Stimulated activated CD4-positive, alpha-beta T cell treated with anti-CD3 and anti-CD28 coated beads, Interleukin-15, amount 100 ng/mL, for 1 hour (primary cell): ENCODE measurements around the gene MGAT4A.
"Not testable (repeated sequence)": the region's sequence is repeated elsewhere in the genome, so short reads cannot be mapped to it uniquely, and the experiment has no call there.

ENCODE experiments used
- DNase-seq, 2 donors: peaks; one replicate each; pipeline ENCODE4 v3.0.0-alpha.2; 2020; ENCODE audit warnings: low read depth in 1 of 2, low spot score in 1 of 2

MGAT4A gene

GRCh38 chr2:98759827-98760625 is 29.1 kb upstream of the MGAT4A start:
- no peak for DNase-seq

GRCh38 chr2:98759338-98759737 is 28.4 kb upstream of the MGAT4A start:
- no peak for DNase-seq

DNA sequence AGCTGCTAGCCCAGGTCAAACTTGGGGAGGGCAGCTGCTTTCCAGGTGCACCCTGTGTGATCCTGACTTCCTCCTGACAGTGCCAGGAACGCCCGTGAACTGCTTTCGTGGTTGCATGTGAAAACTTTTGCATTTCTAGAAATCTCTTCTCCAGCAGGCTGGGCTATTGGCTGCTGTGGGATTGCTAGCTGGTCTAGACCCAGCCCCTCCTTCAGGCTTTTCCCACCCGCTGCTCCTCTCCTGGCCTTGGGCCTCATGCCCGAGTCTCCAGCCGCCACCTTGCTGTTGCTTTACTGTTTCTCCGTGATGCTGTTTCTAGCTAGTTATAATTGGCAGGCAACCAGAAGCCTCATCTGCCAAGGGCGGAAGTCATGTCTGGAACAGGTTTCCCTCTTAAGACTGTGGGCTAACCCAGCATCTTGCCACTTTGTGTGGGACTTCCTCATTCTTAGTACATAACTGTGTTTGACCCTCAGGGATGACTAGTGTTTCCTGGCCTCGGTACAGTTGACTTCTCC is 27.0 kb upstream of the MGAT4A start:
- peak in 1 of 2 donors; percentile 43 for DNase-seq

GRCh38 chr2:98753801-98754200 is 22.9 kb upstream of the MGAT4A start:
- no peak for DNase-seq

- DNase-seq, result not testable (repeated sequence)
Observed at GRCh38 chr2:98752711-98753110, 21.8 kb upstream of the MGAT4A start.

GRCh38 chr2:98751748-98752147 is 20.8 kb upstream of the MGAT4A start:
- no peak for DNase-seq

DNA sequence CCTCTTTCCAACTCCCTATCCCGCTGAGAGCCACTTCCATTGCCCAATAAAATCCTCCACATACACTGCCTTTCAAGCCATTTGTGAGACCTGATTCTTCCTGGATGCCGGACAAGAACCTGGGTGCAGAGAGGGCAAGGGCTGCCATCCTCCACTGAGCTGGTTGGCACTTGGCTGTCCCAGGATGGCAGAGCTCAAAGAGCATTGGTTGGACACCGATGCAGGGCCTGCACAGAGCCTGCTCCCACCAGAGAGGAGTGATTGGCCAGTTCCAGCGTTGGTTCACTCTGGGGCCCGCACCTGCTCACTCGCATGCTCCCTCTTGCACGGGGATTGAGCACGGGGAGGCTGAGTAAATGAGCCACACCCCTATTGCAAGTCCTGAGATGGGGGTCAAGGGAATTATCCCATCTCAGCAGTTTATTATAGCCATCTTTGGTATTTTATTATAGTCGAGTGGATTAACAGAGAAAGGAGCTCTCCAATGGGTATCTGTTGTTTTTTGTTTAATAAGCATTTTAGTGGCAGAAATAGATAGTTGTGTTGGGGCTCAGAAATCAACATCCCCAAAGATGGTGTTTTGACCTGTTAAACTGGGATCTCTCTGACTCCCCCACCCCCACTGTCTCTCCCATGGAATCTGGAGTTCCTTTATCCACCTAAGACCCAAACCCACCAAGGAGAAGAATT is 19.8 kb upstream of the MGAT4A start:
- no peak for DNase-seq

DNA sequence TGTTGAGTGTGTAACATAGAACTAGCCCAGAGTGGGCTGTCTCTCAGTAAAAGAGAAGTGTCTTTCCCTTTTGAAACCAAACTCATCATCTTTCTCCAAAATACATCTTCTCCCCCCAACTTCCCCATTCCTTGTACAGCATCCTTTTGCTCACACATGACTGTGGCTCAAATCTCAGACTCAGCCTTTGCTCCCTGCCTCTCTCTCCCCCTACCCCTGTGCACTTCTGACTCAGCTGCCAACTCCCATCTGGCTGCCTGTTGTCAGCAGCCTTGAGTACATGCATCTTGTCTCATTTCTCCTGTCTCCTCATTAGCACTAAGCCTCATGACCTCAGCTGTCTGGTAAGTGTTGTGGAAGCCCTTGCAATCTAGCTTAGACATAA is 18.1 kb upstream of the MGAT4A start:
- DNase-seq, result no peak

- no peak for DNase-seq
Observed at GRCh38 chr2:98748292-98749065, 17.5 kb upstream of the MGAT4A start.

DNA sequence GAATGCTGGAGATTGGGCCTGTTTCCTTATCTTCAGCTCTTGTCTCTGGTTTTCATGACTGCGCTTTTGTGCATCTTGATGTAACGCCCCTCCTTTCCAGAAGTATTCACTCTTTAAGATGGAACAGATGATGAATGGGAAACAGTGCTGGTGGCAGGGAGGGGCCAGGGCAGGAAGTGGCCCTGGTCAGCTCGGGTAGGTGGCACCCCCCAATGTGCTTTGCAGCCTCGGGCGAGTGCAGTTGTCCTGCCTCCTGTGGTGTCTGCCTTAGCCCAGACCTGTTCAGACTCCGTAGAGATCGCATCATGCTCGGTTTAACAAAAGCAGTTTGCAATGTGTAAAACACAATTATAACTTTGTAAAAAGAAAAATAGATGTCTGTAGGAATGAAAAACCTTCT is 17.0 kb upstream of the MGAT4A start:
- DNase-seq, result no peak

- no peak for DNase-seq
Observed at GRCh38 chr2:98746426-98746825, 15.5 kb upstream of the MGAT4A start.

DNA sequence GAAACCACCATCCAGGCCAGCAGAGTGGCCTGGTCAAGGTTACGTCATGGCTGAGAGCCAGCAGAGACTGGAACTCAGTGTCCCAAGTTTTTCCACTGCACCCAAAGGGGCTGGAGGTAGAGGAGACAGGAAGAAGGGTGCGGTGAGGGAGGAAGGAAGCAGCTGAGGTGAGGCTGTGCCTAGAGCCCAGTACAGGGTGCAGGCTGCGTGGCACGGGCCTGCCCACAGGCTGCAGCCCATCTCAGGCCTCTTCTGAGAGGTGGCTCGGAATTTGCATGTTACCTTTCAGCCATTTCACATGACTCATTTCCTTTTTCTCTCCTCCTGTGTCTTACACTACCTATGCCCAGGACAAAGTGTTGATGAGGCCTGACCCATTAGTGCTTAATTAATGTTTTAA is 13.7 kb upstream of the MGAT4A start:
- no peak for DNase-seq

- no peak for DNase-seq
Observed at GRCh38 chr2:98743835-98744234, 12.9 kb upstream of the MGAT4A start.

DNA sequence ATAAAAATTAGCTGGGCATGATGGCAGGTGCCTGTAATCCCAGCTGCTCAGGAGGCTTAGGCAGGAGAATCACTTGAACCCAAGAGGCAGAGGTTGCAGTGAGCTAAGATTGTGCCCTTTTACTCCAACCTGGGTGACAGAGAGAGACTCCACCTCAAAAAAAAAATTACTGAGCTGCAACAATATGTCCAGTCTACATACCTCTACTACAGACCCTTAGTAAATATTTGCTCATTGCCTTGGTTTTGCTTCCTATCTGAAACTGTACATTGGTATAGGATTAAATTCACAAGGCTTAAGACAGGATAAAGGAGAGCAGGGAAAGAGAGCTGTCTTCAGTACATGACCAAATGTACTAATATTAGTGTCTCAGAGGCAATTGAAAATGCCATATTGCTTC is 8.1 kb upstream of the MGAT4A start:
- DNase-seq, result no peak

- DNase-seq, result no peak
Observed at GRCh38 chr2:98738304-98738703, 7.4 kb upstream of the MGAT4A start.

DNA sequence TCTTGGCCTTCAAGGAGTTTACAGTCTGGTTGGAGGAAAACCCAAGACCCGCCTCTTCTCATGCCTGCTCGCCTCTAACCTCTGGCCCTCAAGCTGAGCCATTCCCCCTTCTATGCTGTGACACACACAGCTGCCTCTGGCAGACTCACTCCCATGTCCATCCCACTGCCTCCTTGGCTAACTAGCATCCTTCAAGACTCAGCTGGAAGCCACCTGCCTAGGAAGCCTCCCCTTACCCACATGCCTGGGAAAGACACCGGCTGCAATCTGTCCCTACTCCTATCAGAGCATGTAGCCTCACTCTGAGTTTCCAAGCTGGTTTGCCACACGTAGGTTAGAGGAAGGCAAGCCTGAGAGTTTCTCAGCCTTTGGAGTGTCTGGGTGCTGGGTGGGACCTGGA is 6.9 kb upstream of the MGAT4A start:
- DNase-seq, result no peak

GRCh38 chr2:98736464-98736889 is 5.5 kb upstream of the MGAT4A start:
- no peak for DNase-seq

DNA sequence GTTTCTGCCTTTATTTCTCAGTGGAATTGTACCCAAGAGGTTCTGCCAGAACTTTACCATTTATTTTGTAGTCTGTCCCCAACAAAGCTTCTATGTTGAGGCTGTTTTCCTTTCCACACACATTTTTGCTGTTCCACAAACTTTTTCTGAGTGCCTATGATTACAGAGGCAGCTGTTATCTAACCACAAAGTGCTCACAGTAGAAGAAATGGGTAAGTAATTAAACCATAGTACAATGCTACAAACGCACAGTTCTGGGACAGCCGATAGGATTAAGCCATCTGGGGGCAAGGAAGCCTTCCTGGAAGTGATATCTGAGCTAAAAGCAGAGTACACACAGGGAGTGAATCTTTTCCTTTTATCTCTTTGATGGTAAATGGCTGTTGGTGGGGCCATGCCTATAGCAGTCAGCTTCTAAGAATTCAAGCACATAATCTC is 3.9 kb upstream of the MGAT4A start:
- no peak for DNase-seq

DNA sequence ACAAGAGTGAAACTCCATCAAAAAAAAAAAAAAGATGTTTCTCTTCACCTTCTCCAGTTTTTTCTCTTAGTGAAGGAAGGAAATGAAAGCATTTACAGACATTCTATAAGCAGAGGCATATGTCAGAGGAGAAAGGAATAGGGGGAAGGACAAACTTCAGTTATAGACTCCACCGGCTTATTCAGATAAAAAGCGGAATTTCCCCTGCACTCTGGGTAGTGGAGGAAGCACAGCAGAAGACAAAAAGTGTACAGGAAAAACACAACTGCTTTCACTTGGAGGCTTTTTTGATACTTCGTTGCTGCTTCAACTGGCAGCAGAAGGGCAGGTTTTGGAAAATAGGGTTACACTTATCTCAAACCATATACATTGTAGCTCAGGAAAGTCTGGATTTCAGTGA is 3.2 kb upstream of the MGAT4A start:
- DNase-seq, result no peak

DNA sequence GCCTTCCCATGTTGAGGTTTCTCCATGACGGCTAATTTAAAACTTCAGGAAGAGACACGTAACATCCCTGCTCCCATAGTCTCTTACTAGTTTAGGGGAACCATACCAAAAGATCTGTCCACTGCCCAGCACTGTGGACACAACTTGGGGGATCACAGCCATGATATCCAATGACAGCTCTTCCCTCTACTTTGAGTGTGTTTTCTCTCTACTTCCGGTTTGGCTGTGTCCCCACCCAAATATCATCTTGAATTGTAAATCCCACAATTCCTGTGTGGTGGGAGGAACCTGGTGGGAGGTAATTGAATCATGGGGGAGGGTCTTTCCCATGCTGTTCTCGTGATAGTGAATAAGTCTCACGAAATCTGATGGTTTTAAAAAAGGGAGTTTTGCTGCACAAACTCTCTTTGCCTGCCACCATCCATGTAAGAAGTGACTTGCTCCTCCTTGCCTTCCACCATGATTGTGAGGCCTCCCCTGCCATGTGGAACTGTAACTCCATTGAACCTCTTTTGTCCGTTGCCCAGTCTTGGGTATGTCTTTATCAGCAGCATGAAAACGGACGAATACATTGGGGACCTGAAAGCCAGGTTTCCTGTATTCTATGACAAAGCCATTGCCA is 1.6 kb upstream of the MGAT4A start:
- DNase-seq, result no peak

DNA sequence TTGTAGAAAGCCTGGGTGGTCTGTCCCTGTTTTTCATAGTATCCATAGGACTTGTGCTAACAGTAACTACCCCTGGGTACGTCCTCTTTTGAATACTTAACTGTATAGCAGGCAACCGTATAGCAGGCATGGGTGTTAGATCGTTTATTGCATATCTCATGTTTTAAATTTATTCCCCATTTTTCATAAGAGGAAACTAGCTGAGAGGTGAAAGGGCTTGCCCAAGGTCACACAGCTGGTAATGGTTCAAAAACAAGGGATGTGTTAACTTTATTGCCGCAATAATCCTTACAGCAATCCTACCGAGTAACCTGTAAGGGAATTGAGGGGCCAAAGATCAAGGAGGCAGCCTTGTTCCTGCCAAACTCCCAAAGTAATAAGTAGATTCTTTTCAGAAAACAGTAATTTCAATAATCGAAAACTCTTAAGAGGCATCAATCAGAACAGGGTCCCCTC is 990 bp upstream of the MGAT4A start:
- DNase-seq, result no peak
